HG03139 (cell line): ENCODE measurements around the gene TRPM5.
"Not testable (repeated sequence)": the region's sequence is repeated elsewhere in the genome, so short reads cannot be mapped to it uniquely, and the experiment has no call there.

Experiments used
- ATAC-seq: cut with Tn5 transposase; IDR thresholded peaks from one replicate; pipeline ENCODE4 v1.9.1; 2021; ENCODE audit not compliant: unreplicated experiment

The TRPM5 gene

GRCh38 chr11:2443881-2444820 lies at the start of gene TRPM5:
Gene TRPM5 (minus strand): TSS chr11:2444514. CDS start chr11:2423036, 21,478 bp downstream.
- no peak for ATAC-seq

GRCh38 chr11:2489083-2489482 lies 44.8 kb upstream of the TRPM5 start:
- ATAC-seq, result no peak

- no peak for ATAC-seq
Measured at GRCh38 chr11:2488004-2488403, 43.7 kb upstream of the TRPM5 start.

- ATAC-seq, result no peak
Measured at GRCh38 chr11:2484576-2485125, 40.3 kb upstream of the TRPM5 start.

- no peak for ATAC-seq
Measured at GRCh38 chr11:2483426-2483825, 39.1 kb upstream of the TRPM5 start.

- no peak for ATAC-seq
Measured at GRCh38 chr11:2482745-2483144, 38.4 kb upstream of the TRPM5 start.

GRCh38 chr11:2482204-2482603 lies 37.9 kb upstream of the TRPM5 start:
- no peak for ATAC-seq

GRCh38 chr11:2481253-2481652 lies 36.9 kb upstream of the TRPM5 start:
- ATAC-seq, result no peak

- ATAC-seq, result no peak
Measured at GRCh38 chr11:2480874-2481220, 36.5 kb upstream of the TRPM5 start.

- not testable (repeated sequence) for ATAC-seq
Measured at GRCh38 chr11:2480067-2480873, 36.0 kb upstream of the TRPM5 start.

- ATAC-seq, result no peak
Measured at GRCh38 chr11:2477936-2478335, 33.6 kb upstream of the TRPM5 start.

- ATAC-seq, result no peak
Measured at GRCh38 chr11:2477254-2477653, 32.9 kb upstream of the TRPM5 start.

GRCh38 chr11:2475136-2475918 lies 31.0 kb upstream of the TRPM5 start:
- no peak for ATAC-seq

- no peak for ATAC-seq
Measured at GRCh38 chr11:2474059-2474901, 30.0 kb upstream of the TRPM5 start.

GRCh38 chr11:2473361-2474058 lies 29.2 kb upstream of the TRPM5 start:
- ATAC-seq, result no peak

- ATAC-seq, result no peak
Measured at GRCh38 chr11:2472428-2473186, 28.3 kb upstream of the TRPM5 start.

- ATAC-seq, result no peak
Measured at GRCh38 chr11:2471804-2472096, 27.4 kb upstream of the TRPM5 start.

GRCh38 chr11:2471048-2471803 lies 26.9 kb upstream of the TRPM5 start:
- no peak for ATAC-seq
